Measurements from ENCODE around the gene MYH3.

MYH3 gene

DNA sequence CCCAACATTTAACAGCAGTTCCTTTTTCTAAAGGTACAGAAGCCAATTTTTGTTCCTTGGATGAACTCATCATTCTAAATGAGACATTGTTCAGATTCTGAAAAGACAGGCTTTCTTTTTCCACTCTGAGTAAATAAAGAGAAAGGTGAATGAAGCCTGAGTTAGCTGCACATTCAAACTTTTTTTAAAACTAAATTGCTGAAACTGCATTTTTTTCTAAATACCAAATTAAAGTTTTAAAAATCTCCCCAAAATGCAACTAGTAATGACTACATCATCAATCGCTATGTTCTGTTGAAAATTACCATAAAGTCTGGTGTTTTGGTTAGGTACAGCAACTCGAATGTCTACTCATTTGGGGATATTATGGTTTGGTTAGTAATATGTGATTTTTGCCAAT, 30.4 kb upstream of the MYH3 start:
- TF ChIP-seq, protein P1, sequence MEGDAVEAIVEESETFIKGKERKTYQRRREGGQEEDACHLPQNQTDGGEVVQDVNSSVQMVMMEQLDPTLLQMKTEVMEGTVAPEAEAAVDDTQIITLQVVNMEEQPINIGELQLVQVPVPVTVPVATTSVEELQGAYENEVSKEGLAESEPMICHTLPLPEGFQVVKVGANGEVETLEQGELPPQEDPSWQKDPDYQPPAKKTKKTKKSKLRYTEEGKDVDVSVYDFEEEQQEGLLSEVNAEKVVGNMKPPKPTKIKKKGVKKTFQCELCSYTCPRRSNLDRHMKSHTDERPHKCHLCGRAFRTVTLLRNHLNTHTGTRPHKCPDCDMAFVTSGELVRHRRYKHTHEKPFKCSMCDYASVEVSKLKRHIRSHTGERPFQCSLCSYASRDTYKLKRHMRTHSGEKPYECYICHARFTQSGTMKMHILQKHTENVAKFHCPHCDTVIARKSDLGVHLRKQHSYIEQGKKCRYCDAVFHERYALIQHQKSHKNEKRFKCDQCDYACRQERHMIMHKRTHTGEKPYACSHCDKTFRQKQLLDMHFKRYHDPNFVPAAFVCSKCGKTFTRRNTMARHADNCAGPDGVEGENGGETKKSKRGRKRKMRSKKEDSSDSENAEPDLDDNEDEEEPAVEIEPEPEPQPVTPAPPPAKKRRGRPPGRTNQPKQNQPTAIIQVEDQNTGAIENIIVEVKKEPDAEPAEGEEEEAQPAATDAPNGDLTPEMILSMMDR (IDR thresholded peaks at IDR 0.05; ENCODE audit: control insufficient read depth, extremely low read depth, insufficient read depth) = no peak

GRCh38 chr17:10683853-10684252, 26.7 kb upstream of the MYH3 start:
- TF ChIP-seq, protein P1 (IDR thresholded peaks at IDR 0.05; ENCODE audit: control insufficient read depth, extremely low read depth, insufficient read depth) = peak; percentile 23; the same call in 1 of the 2 replicates
- H3K4me3 ChIP-seq (ENCODE audit: low read depth, low read length) = no peak overlapping the region
- no peak for DNase-seq (ENCODE audit: low read depth)

More for the DNA sequence above, 30.4 kb upstream of the MYH3 start:
- H3K4me3 ChIP-seq (ENCODE audit: low read depth, low read length) = no peak overlapping the region
- DNase-seq (ENCODE audit: low read depth) = no peak

GRCh38 chr17:10681866-10682446, 24.8 kb upstream of the MYH3 start:
- H3K4me3 ChIP-seq (ENCODE audit: low read depth, low read length) = no peak overlapping the region
- TF ChIP-seq, protein P1 (IDR thresholded peaks at IDR 0.05; ENCODE audit: control insufficient read depth, extremely low read depth, insufficient read depth) = no peak
- no peak for DNase-seq (ENCODE audit: low read depth)

DNA sequence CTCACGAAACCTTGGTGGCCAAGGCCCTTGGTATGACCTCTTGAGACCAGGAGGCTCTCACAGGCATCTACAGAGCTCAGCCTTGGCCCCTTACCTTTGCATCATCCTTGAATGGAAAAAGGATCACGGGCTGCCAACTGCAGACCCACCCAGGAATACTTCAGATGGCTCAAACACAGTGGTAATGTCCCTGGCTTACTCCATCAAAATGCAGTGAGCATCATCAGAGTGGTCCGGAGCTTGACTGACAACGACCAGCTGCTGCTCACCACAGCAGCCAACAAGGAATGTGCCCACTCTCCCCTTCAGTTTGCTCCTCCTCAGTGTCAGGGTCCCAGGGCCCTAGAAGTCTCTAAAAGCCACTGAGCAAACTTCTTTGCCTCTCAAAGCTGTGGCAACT, 17.6 kb upstream of the MYH3 start:
- no peak overlapping the region for H3K4me3 ChIP-seq (ENCODE audit: low read depth, low read length)
- TF ChIP-seq, protein P1 (IDR thresholded peaks at IDR 0.05; ENCODE audit: control insufficient read depth, extremely low read depth, insufficient read depth) = no peak
- no peak for DNase-seq (ENCODE audit: low read depth)

- H3K4me3 ChIP-seq (ENCODE audit: low read depth, low read length) = no peak overlapping the region
- DNase-seq (ENCODE audit: low read depth) = no peak
- TF ChIP-seq, protein P1 (IDR thresholded peaks at IDR 0.05; ENCODE audit: control insufficient read depth, extremely low read depth, insufficient read depth) = no peak
These were observed 16.2 kb upstream of the MYH3 start for GRCh38 chr17:10673312-10673711.

GRCh38 chr17:10668775-10669174, 11.7 kb upstream of the MYH3 start:
- TF ChIP-seq, protein P1 (IDR thresholded peaks at IDR 0.05; ENCODE audit: control insufficient read depth, extremely low read depth, insufficient read depth) = no peak
- DNase-seq (ENCODE audit: low read depth) = no peak
- H3K4me3 ChIP-seq (ENCODE audit: low read depth, low read length) = no peak overlapping the region

GRCh38 chr17:10666906-10667305, 9.8 kb upstream of the MYH3 start:
- TF ChIP-seq, protein P1 (IDR thresholded peaks at IDR 0.05; ENCODE audit: control insufficient read depth, extremely low read depth, insufficient read depth) = no peak
- no peak overlapping the region for H3K4me3 ChIP-seq (ENCODE audit: low read depth, low read length)
- DNase-seq (ENCODE audit: low read depth) = no peak
